Central memory CD4-positive, alpha-beta T cell (primary cell): ENCODE results near the gene ALKBH7.

Experiments
- DNase-seq: peaks from one replicate; pipeline ENCODE4 v3.0.0; 2022

Gene ALKBH7

DNA sequence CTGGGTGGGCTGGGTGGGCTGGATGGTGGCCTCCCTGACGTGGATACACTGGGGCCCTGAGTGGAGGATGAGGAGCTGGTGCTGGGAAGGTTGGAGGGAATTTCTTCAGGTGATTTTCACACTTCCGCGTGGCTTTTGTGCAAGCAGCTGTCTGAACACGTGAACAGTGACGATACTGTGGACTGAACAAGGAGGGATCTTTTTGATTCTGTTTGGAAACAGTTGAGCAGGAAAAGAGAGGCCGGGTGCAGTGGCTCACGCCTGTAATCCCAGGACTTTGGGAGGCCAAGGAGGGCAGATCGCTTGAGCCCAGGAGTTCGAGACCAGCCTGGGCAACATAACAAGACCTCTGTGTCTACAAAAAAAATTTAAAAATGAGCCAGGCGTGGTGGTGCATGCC is 29.5 kb downstream of the ALKBH7 start:
- no peak for DNase-seq

GRCh38 chr19:6402837-6403608 is 30.4 kb downstream of the ALKBH7 start:
- DNase-seq: no peak

- no peak for DNase-seq
Measured at GRCh38 chr19:6406401-6406800, 33.8 kb downstream of the ALKBH7 start.

GRCh38 chr19:6409346-6409745 is 36.8 kb downstream of the ALKBH7 start:
- no peak for DNase-seq

GRCh38 chr19:6412061-6412446 is 39.5 kb downstream of the ALKBH7 start:
- no peak for DNase-seq

DNA sequence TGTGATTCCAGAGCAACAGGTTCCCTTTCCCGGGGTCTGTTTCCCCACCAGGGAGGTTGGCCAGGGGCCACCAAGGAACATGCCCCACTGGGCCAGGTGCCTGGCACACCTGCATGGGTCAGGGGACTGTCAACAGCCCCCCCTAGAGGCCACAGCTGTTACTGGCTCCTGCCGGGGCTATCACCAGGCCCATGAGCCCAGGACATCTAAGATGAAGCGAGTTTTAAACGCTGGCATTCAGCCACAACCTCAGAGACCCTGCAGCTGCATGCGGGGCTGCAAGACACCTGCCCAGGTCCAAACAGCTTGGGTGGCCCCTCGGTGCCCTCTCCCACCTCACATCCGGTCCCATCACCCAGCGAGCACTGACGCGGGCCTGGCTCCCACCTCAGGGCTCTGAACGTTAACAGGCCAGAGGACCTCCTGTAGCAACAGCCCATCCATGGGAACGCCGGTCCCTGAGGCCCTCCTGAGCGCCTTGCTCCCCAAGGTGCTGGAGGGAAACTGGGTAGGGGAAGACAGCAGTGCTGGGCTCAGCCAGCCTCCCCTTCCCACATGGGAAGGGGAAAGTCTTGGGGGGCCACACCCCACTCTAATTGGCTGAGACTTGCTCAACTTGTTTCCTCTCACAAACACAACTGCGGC is 40.0 kb downstream of the ALKBH7 start:
- peak; percentile 38 for DNase-seq

DNA sequence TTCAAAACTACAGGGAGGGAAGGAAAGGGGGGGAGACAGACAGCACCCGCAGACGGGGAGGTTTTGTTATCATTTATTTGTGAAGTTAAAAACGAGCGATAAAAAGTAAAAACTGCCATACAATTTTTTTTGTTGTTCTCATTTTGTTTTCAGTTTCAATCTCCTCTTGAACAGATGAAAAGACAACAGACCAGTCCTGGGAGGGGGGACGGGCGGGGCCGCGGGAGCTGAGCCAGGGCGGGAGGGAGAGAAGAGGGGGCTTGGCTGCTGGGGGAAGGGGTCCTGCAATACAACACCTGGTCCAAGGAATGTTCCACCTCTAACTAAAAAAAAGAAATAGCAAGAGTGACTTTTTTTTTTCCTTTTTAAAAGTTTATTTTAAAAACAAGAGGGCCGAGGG is 40.7 kb downstream of the ALKBH7 start:
- DNase-seq: no peak

GRCh38 chr19:6413721-6414643 is 41.4 kb downstream of the ALKBH7 start:
- DNase-seq: no peak

GRCh38 chr19:6414793-6415590 is 42.4 kb downstream of the ALKBH7 start:
- DNase-seq: no peak

- DNase-seq: no peak
Measured at GRCh38 chr19:6415591-6416190, 43.1 kb downstream of the ALKBH7 start.

GRCh38 chr19:6416658-6417405 is 44.2 kb downstream of the ALKBH7 start:
- no peak for DNase-seq

- DNase-seq: no peak
Measured at GRCh38 chr19:6417713-6418561, 45.3 kb downstream of the ALKBH7 start.

- DNase-seq: no peak
Measured at GRCh38 chr19:6418562-6418932, 46.0 kb downstream of the ALKBH7 start.

DNA sequence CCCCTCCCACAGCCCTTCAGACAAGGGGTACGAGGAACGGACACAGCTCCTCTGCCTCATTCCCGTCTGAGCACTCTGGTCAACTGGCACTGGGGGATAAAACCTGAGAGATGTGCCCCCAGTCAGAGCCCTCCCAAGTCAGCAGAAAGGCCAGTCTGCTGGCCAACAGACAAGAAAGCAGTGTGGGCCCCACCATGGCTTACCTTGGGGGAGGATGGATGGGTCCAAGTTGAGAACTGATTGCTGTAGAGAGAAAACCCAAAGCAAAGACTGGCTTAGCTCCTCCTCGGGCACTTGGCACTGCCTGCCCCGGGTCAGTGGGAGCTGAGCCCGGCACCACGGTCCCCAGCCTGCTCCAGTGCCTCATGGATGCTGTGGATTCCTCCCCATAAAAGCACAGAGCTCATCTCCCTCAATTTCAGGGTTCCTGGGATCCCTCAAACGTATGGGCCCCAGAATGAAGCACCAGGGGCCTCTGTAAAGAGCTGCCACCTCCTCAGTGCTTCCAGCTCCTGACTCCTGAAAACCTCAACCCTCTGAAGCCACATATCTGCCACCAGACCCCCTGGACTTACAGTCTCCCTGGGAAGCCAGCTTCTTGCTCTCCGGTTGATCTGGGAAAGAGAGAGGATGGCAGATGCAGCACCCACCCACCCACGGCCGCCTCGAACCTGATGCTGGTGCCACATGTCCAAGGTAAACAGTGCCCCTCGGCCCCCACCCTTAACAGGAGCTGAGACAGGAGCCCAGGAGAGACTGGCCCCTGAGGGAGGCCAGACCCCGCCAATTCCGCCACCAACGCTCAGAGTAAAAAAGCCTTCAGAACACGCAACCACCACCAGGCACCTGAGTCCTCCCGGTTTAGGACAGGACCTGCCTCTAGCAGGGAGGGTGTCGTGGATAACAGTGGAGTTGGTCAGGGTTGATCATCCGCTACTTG is 48.8 kb downstream of the ALKBH7 start:
- DNase-seq: no peak

- no peak for DNase-seq
Measured at GRCh38 chr19:6423499-6424194, 51.1 kb downstream of the ALKBH7 start.

- DNase-seq: no peak
Measured at GRCh38 chr19:6424195-6424938, 51.8 kb downstream of the ALKBH7 start, which contains the start of gene KHSRP. KHSRP (minus strand) TSS chr19:6424811; CDS start chr19:6424701, 110 bp downstream.
